ENCODE measurements around the gene OR4N5. TPM values are rescaled to one million over a fixed set of nuclear protein-coding genes. Genes with fewer than 3 reads are reported as not detected.

OR4N5 gene
- total and polyA plus RNA-seq, 2 of the 8 experiments (the other 6 are each of a cell fraction or from before 2014, with no cell fraction given), result not detected

DNA sequence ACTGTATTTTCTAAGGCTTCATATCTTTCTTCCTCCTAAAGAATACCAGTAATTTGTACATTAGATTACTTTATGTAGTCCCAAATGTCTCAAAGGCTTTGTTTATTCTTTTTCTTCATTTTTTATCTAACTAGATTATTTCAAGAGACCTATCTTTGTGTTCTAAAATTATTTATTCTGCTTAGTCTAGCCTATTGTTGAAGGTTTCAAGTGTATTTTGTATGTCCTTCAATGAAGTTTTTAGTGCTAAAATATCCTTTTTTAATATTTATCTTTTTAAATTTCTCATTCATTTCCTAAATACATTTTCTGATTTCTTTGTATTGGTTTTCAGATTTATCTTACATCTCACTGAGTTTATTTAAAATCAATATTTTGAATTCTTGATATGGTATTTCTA is 25.8 kb downstream of the OR4N5 start:
- DNase-seq (ENCODE audit: low read depth in 1 of 2, low spot score in 2 of 2) (no peak), FAIRE-seq (no peak)
- Histone ChIP-seq H3K79me1 (ENCODE audit: low read depth, low read length) (no peaks in the 10 kb centered on the region), H3K4me3 (ENCODE audit: extremely low read depth in 1 of 4, insufficient read depth in 2 of 4, low read depth in 3 of 4, low read length in 4 of 4) (no peak overlapping the region), H3K27me3 (replicated peaks in 1 of 4; ENCODE audit: control insufficient read depth in 3 of 4, extremely low read depth in 1 of 4, insufficient read depth in 3 of 4, low read length in 3 of 4) (no peaks in the 10 kb centered on the region), H2BK12ac (ENCODE audit: low read depth, low read length) (no peak overlapping the region), H3K9ac (replicated peaks in 1 of 4; ENCODE audit: extremely low read depth in 1 of 4, low read depth in 3 of 4, low read length in 3 of 4) (no peak overlapping the region), H2BK5ac (ENCODE audit: low read depth, low read length) (no peak overlapping the region), H3K23ac (ENCODE audit: insufficient read length) (no peak overlapping the region), H4K8ac (ENCODE audit: extremely low read depth, insufficient read depth, low read length) (no peak overlapping the region), H3K4ac (replicated peaks; ENCODE audit: insufficient read length, low read depth, low read length) (no peak overlapping the region), H2AK5ac (ENCODE audit: low read depth, low read length) (no peak overlapping the region), H3K14ac (ENCODE audit: insufficient read length) (no peak overlapping the region), H3K18ac (ENCODE audit: extremely low read depth, low read length) (no peak overlapping the region), H2BK120ac (replicated peaks; ENCODE audit: low read depth, low read length) (no peak overlapping the region), H4K5ac (ENCODE audit: insufficient read length, low read depth, low read length) (no peak overlapping the region), H3K27ac (ENCODE audit: low read depth, low read length) (no peak overlapping the region), H4K91ac (replicated peaks; ENCODE audit: insufficient read length, low read length) (no peak overlapping the region), H2BK15ac (ENCODE audit: low read length) (no peak overlapping the region), H3K4me2 (ENCODE audit: insufficient read depth in 1 of 2, low read depth in 2 of 2, low read length in 2 of 2) (no peak overlapping the region), H3K23me2 (ENCODE audit: low read depth, low read length) (no peaks in the 10 kb centered on the region), H3K36me3 (ENCODE audit: control insufficient read depth in 2 of 4, insufficient read depth in 4 of 4, low read length in 3 of 4) (no peaks in the 10 kb centered on the region), H3K56ac (replicated peaks; ENCODE audit: insufficient read length, low read depth, low read length) (no peak overlapping the region), H2BK20ac (ENCODE audit: low read length) (no peak overlapping the region), H3K79me2 (ENCODE audit: control insufficient read depth in 1 of 2, insufficient read depth in 2 of 2, low read length in 2 of 2) (no peaks in the 10 kb centered on the region), H3K4me1 (replicated peaks in 1 of 4; ENCODE audit: control insufficient read depth in 3 of 4, insufficient read depth in 4 of 4, low read length in 3 of 4) (no peaks in the 10 kb centered on the region), H4K20me1 (replicated peaks in 1 of 2; ENCODE audit: control insufficient read depth in 1 of 2, insufficient read depth in 2 of 2, low read length in 2 of 2) (no peaks in the 10 kb centered on the region), H2AFZ (ENCODE audit: low read length) (no peak overlapping the region), H3K9me3 (ENCODE audit: insufficient read depth in 2 of 2, low read depth in 1 of 2, low read length in 1 of 2) (peaks cover 45 to 47% of the 10 kb centered on the region in 2 experiments)
- ChIA-PET CTCF (ENCODE audit: partially characterized antibody) (no interaction called here), POLR2A (ENCODE audit: partially characterized antibody) (no interaction called here)
- TF ChIP-seq CHD2 (IDR thresholded peaks at IDR 0.05; ENCODE audit: low read length) (no peak), GABPA (IDR thresholded peaks at IDR 0.05; ENCODE audit: borderline replicate concordance, insufficient read depth, low read length) (no peak), SAP30 (IDR thresholded peaks at IDR 0.05; ENCODE audit: insufficient read depth, insufficient replicate concordance, low read length) (no peak), SP2 (IDR thresholded peaks at IDR 0.05; ENCODE audit: low read length) (no peak), SP4 (IDR thresholded peaks at IDR 0.05; ENCODE audit: low read length) (no peak), NANOG (IDR thresholded peaks at IDR 0.05; ENCODE audit: insufficient read depth, low read depth, low read length, poor library complexity, severe bottlenecking) (no peak), SIX5 (IDR thresholded peaks at IDR 0.05; ENCODE audit: low read depth, low read length) (no peak), SUZ12 (IDR thresholded peaks at IDR 0.05; ENCODE audit: low read length) (no peak), ASH2L (IDR thresholded peaks at IDR 0.05; ENCODE audit: low read length) (no peak), POU5F1 (IDR thresholded peaks at IDR 0.05; ENCODE audit: low read depth, low read length) (no peak), JUND (IDR thresholded peaks at IDR 0.05; ENCODE audit: low read length) (no peak), CTBP2 (IDR thresholded peaks at IDR 0.05; ENCODE audit: borderline replicate concordance, insufficient read depth, insufficient read length, low read length) (no peak)
- TF ChIP-seq, protein P1, sequence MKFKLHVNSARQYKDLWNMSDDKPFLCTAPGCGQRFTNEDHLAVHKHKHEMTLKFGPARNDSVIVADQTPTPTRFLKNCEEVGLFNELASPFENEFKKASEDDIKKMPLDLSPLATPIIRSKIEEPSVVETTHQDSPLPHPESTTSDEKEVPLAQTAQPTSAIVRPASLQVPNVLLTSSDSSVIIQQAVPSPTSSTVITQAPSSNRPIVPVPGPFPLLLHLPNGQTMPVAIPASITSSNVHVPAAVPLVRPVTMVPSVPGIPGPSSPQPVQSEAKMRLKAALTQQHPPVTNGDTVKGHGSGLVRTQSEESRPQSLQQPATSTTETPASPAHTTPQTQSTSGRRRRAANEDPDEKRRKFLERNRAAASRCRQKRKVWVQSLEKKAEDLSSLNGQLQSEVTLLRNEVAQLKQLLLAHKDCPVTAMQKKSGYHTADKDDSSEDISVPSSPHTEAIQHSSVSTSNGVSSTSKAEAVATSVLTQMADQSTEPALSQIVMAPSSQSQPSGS (IDR thresholded peaks at IDR 0.05; ENCODE audit: low read length), result no peak
- TF ChIP-seq, protein P2, sequence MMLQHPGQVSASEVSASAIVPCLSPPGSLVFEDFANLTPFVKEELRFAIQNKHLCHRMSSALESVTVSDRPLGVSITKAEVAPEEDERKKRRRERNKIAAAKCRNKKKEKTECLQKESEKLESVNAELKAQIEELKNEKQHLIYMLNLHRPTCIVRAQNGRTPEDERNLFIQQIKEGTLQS (IDR thresholded peaks at IDR 0.05; ENCODE audit: insufficient read depth, low read depth, low read length), result no peak
